Measurements from ENCODE around the gene FAM229A. TPM values are rescaled to one million over a fixed set of nuclear protein-coding genes. Genes with fewer than 3 reads are reported as not detected.

FAM229A gene
- total RNA-seq, 1 experiment from 2014 or later: 4.2 TPM

Other genes with a start within 250 kb of the FAM229A start
- 82.6 and 83.5 TPM in 2 replicates for gene TXLNA, start 182.8 kb downstream of the FAM229A start, total RNA-seq (2014; rRNA removed; shearing (Covaris generic))
- gene CCDC28B, start 161.9 kb downstream of the FAM229A start, total RNA-seq (2014; rRNA removed; shearing (Covaris generic)): 8.8 and 11.3 TPM in 2 replicates
- gene IQCC, start 156.8 kb downstream of the FAM229A start, total RNA-seq (2014; rRNA removed; shearing (Covaris generic)): 5.6 and 6.1 TPM in 2 replicates
- not detected in 2 replicates for gene DCDC2B, start 153.4 kb downstream of the FAM229A start, total RNA-seq (2014; rRNA removed; shearing (Covaris generic))
- gene TMEM234, start 140.1 kb downstream of the FAM229A start, total RNA-seq (2014; rRNA removed; shearing (Covaris generic)): 8.7 and 9.9 TPM in 2 replicates
- 290 and 295 TPM in 2 replicates for gene EIF3I, start 140.1 kb downstream of the FAM229A start, total RNA-seq (2014; rRNA removed; shearing (Covaris generic))
- gene FAM167B, start 115.3 kb downstream of the FAM229A start, total RNA-seq (2014; rRNA removed; shearing (Covaris generic)): not detected in 2 replicates
- 0.43 TPM in 1 of 2 replicates, not detected in the other for gene LCK, start 111.2 kb downstream of the FAM229A start, total RNA-seq (2014; rRNA removed; shearing (Covaris generic))
- gene HDAC1, start 70.4 kb downstream of the FAM229A start, total RNA-seq (2014; rRNA removed; shearing (Covaris generic)): 156 and 160 TPM in 2 replicates
- gene MARCKSL1, start 26.3 kb downstream of the FAM229A start, total RNA-seq (2014; rRNA removed; shearing (Covaris generic)): 207 and 208 TPM in 2 replicates
- 1.0 and 1.2 TPM in 2 replicates for gene TSSK3, start 54 bp upstream of the FAM229A start, total RNA-seq (2014; rRNA removed; shearing (Covaris generic))
- gene BSDC1, start 32.0 kb upstream of the FAM229A start, total RNA-seq (2014; rRNA removed; shearing (Covaris generic)): 49.4 and 54.5 TPM in 2 replicates
- gene ZBTB8B, start 102.6 kb upstream of the FAM229A start, total RNA-seq (2014; rRNA removed; shearing (Covaris generic)): not detected in 2 replicates
- gene ZBTB8A, start 176.9 kb upstream of the FAM229A start, total RNA-seq (2014; rRNA removed; shearing (Covaris generic)): 8.9 and 9.2 TPM in 2 replicates